AG04450 (cell line): ENCODE measurements around the gene DOCK9. TPM values are rescaled to one million over a fixed set of nuclear protein-coding genes. Genes with fewer than 3 reads are reported as not detected.

Experiments used
- CTCF ChIA-PET: fragments of 300-600, 350-600 bp; formaldehyde crosslinking; extraction: SDS; loops from one replicate; lab custom pipeline; 2022; ENCODE audit warnings: antibody characterized with exemption, inconsistent platforms; lab: Charles Lee
- POLR2A ChIA-PET: fragments of 350-600 bp; formaldehyde crosslinking; extraction: SDS; loops from one replicate; lab custom pipeline; 2021; ENCODE audit warnings: antibody characterized with exemption, inconsistent platforms; lab: Yijun Ruan, JAX
- DNase-seq: peaks from one replicate; pipeline ENCODE4 v3.0.0-alpha.2; 2011; ENCODE audit warnings: low read depth, low spot score
- H3K27ac ChIP-seq: one replicate; pipeline ENCODE4 v1.5.1; 2012; ENCODE audit warnings: low read depth, low read length, control low read depth
- H3K27me3 ChIP-seq: one replicate; pipeline ENCODE4 v1.6.0; 2012; ENCODE audit warnings: low read length; ENCODE audit not compliant: control insufficient read depth, insufficient read depth
- H3K4me3 ChIP-seq: 2 replicates; pipeline ENCODE4 v1.5.1; 2011; ENCODE audit warnings: mild to moderate bottlenecking, low read depth, low read length, control low read depth
- H3K9me3 ChIP-seq: 2 replicates; pipeline ENCODE4 v1.5.1; 2012; ENCODE audit warnings: low read length; ENCODE audit not compliant: control insufficient read depth, insufficient read depth
- CTCF ChIP-seq: IDR thresholded peaks from 2 replicates; pipeline ENCODE4 v1.5.1; 2011; ENCODE audit warnings: low read depth, low read length, control low read depth, inconsistent platforms
- polyA plus RNA-seq: library from polyadenylated mRNA; depleted of rRNA; stranded (reverse); fragments of >200 nt; gene quantifications from 2 replicates; pipeline ENCODE4 v1.2.3, GENCODE V29; 2011

The DOCK9 gene
- polyA plus RNA-seq, 1 experiment, result 9.6 TPM

GRCh38 chr13:98826146-98826545 is 151.7 kb downstream of the DOCK9 start:
- H3K9me3 ChIP-seq, result no peaks in the 10 kb centered on the region
- no peak for DNase-seq
- no peaks in the 10 kb centered on the region for H3K27me3 ChIP-seq
- ChIA-PET POLR2A (no interaction called here), CTCF (interaction anchor here (1.9 kb wide), 1 partner anchor 14 kb away, joined by 5 read pairs; no protein-coding TSS in a partner anchor)
- TF ChIP-seq CTCF, result no peak
- no peak overlapping the region for H3K4me3 ChIP-seq
- H3K27ac ChIP-seq, result no peak overlapping the region

- no peak overlapping the region for H3K4me3 ChIP-seq
- no peaks in the 10 kb centered on the region for H3K27me3 ChIP-seq
- no peak for TF ChIP-seq CTCF
- no peaks in the 10 kb centered on the region for H3K9me3 ChIP-seq
- ChIA-PET POLR2A (no interaction called here), CTCF (interaction anchor here (1.9 kb wide), 1 partner anchor 14 kb away, joined by 5 read pairs; no protein-coding TSS in a partner anchor)
- DNase-seq, result no peak
- no peak overlapping the region for H3K27ac ChIP-seq
Observed at GRCh38 chr13:98825659-98826058, 152.2 kb downstream of the DOCK9 start.

GRCh38 chr13:98824376-98825160 is 153.3 kb downstream of the DOCK9 start:
- ChIA-PET CTCF (interaction anchor here (0.9 to 1.4 kb wide), 3 partner anchors 10 to 18 kb away, joined by 3 to 4 read pairs (median 3); no protein-coding TSS in a partner anchor), POLR2A (no interaction called here)
- no peak for DNase-seq
- no peak for TF ChIP-seq CTCF
- Histone ChIP-seq H3K27ac (no peak overlapping the region), H3K4me3 (no peak overlapping the region), H3K27me3 (no peaks in the 10 kb centered on the region), H3K9me3 (no peaks in the 10 kb centered on the region)

GRCh38 chr13:98823442-98823841 is 154.4 kb downstream of the DOCK9 start:
- Histone ChIP-seq H3K27me3 (no peaks in the 10 kb centered on the region), H3K9me3 (no peaks in the 10 kb centered on the region), H3K27ac (no peak overlapping the region), H3K4me3 (no peak overlapping the region)
- DNase-seq, result no peak
- ChIA-PET CTCF (interaction anchor here (2.9 kb wide), 1 partner anchor 17 kb away, joined by 15 read pairs; no protein-coding TSS in a partner anchor), POLR2A (no interaction called here)
- no peak for TF ChIP-seq CTCF

- Histone ChIP-seq H3K9me3 (no peaks in the 10 kb centered on the region), H3K27me3 (no peaks in the 10 kb centered on the region), H3K4me3 (no peak overlapping the region), H3K27ac (no peak overlapping the region)
- TF ChIP-seq CTCF, result no peak
- DNase-seq, result no peak
- POLR2A ChIA-PET, result no interaction called here
- CTCF ChIA-PET, result interaction anchor here (2.9 kb wide), 1 partner anchor 18 kb away, joined by 15 read pairs; no protein-coding TSS in a partner anchor
Observed at GRCh38 chr13:98822225-98822606, 155.6 kb downstream of the DOCK9 start.
